ENCODE results near the gene PRSS21.

DNA sequence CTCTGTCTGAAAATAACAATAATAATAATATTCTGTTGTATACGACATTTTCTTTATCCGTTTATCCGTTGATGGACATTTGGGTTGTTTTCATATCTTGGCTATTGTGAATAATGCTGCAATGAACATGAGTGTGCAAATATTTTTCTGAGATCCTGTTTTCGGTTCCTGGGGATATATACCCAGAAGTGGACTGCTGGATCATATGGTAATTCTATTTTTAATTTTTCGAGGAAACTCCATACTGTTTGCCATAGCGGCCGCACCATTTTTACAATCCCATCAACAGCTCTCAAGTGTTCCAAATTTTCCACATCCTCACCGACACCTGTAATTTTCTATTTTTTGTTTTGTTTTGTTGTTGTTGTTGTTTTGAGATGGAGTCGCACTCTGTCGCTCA is 24.1 kb upstream of the PRSS21 start:
- TF ChIP-seq FOXP2 (optimal IDR thresholded peaks at IDR 0.05; ENCODE audit: control extremely low read depth, extremely low read length, insufficient read depth) (no peak), POLR2AphosphoS5 (IDR thresholded peaks at IDR 0.05; ENCODE audit: borderline replicate concordance, low read depth, low read length) (no peak), EZH2 (IDR thresholded peaks at IDR 0.05) (no peak)
